Ascending aorta (tissue), 2 donors: ENCODE results near the gene PRKAB2. TPM values are rescaled to one million over a fixed set of nuclear protein-coding genes. Genes with fewer than 3 reads are reported as not detected.
"Not testable (repeated sequence)": the region's sequence is repeated elsewhere in the genome, so short reads cannot be mapped to it uniquely, and the experiment has no call there.

Source experiments
- DNase-seq, 2 donors: peaks; one replicate each; pipeline ENCODE4 v3.0.0-alpha.2; 2019; ENCODE audit warnings: low spot score in 2 of 2
- H3K27ac ChIP-seq, 2 donors: fragments of 200-600 bp; sonication (generic); one replicate each; pipeline ENCODE4 v1.5.1; 2016 to 2017; ENCODE audit warnings: mild to moderate bottlenecking in 1 of 2
- H3K27me3 ChIP-seq: fragments of 200-600 bp; sonication (generic); one replicate; pipeline ENCODE4 v1.5.1; 2017
- H3K36me3 ChIP-seq, 2 donors: fragments of 200-600 bp; sonication (generic); one replicate each; pipeline ENCODE4 v1.5.1; 2016
- H3K4me1 ChIP-seq, 2 donors: fragments of 200-600 bp; sonication (generic); one replicate each; pipeline ENCODE4 v1.5.1; 2016 to 2017; ENCODE audit warnings: mild to moderate bottlenecking in 1 of 2
- H3K4me3 ChIP-seq, 2 donors: fragments of 200-600 bp; sonication (generic); one replicate each; pipeline ENCODE4 v1.5.1; 2016 to 2017; ENCODE audit warnings: mild to moderate bottlenecking in 1 of 2
- H3K9me3 ChIP-seq, 2 donors: fragments of 200-600 bp; sonication (generic); one replicate each; pipeline ENCODE4 v1.5.1; 2016
- intact Hi-C: fragments of 100-400 bp; cut with DNase I; formaldehyde crosslinking; loops from one replicate; pipeline ENCODE4 v1.15.1; 2023
- total RNA-seq: library from RNA; depleted of rRNA; stranded (reverse); fragments of >200 nt; gene quantifications from one replicate; pipeline ENCODE4 v1.1.0, GENCODE V29; 2016
- TF ChIP-seq, protein P1 (sequence below), 3 experiments: fragments of 200-600 bp in 2 of 3; fragments of 450-650 bp in 1 of 3; sonication (generic) in 2 of 3; IDR thresholded peaks; one replicate each; pipeline ENCODE4 v1.5.1; 2016 to 2019; ENCODE audit warnings: antibody characterized with exemption in 3 of 3, mild to moderate bottlenecking in 1 of 3, moderate library complexity in 1 of 3

The PRKAB2 gene
- total RNA-seq, 1 donor from 2014 or later: 15.4 TPM

DNA sequence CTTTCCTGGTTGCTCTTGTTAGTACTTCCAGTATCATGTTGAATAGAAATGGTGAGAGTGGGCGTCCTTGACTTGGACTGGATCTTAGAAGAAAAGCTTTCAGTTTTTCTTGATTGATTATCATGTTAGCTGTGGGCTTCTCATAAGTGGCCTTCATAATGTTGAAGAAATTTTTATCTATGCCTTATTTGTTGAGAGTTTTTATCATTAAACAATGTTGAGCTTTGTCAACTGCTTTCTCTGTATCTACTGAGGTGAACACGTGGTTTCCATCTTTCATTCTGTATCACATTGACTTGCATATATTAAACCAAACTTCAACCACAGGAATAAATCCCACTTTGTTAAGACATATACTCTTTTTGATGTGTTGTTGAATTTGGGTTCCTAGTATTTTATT, 29.4 kb downstream of the PRKAB2 start:
- Histone ChIP-seq H3K27ac (no peak overlapping the region), H3K4me1 (no peaks in the 10 kb centered on the region), H3K4me3 (no peak overlapping the region), H3K9me3 (no peaks in the 10 kb centered on the region), H3K36me3 (no peaks in the 10 kb centered on the region), H3K27me3 (no peaks in the 10 kb centered on the region)
- TF ChIP-seq, protein P1, sequence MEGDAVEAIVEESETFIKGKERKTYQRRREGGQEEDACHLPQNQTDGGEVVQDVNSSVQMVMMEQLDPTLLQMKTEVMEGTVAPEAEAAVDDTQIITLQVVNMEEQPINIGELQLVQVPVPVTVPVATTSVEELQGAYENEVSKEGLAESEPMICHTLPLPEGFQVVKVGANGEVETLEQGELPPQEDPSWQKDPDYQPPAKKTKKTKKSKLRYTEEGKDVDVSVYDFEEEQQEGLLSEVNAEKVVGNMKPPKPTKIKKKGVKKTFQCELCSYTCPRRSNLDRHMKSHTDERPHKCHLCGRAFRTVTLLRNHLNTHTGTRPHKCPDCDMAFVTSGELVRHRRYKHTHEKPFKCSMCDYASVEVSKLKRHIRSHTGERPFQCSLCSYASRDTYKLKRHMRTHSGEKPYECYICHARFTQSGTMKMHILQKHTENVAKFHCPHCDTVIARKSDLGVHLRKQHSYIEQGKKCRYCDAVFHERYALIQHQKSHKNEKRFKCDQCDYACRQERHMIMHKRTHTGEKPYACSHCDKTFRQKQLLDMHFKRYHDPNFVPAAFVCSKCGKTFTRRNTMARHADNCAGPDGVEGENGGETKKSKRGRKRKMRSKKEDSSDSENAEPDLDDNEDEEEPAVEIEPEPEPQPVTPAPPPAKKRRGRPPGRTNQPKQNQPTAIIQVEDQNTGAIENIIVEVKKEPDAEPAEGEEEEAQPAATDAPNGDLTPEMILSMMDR (IDR thresholded peaks at IDR 0.05): no peak
- intact Hi-C loops: no loop called here
- DNase-seq: no peak

DNA sequence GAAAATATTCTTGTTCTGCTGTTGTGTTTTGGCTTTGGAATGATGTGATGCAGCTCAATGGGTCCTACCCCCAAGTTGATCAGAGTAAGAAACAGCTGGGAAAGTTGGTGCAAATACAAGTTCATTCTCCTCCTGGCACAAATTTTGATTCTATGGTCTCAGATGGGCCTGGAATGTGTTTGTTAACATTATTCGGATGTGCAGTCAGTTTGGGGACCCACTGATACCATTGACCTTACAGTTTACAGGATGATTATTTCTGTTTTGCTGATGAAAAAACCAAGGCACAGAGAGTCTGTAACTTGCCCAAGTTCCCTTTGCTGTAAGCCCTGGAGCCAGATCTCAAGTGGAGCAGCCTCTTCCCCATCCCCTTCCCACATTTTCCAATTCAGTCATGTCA, 41.5 kb downstream of the PRKAB2 start:
- H3K27ac ChIP-seq, intact Hi-C loops, H3K9me3 ChIP-seq, DNase-seq, H3K36me3 ChIP-seq, H3K4me3 ChIP-seq, H3K4me1 ChIP-seq, H3K27me3 ChIP-seq: not testable (repeated sequence)

DNA sequence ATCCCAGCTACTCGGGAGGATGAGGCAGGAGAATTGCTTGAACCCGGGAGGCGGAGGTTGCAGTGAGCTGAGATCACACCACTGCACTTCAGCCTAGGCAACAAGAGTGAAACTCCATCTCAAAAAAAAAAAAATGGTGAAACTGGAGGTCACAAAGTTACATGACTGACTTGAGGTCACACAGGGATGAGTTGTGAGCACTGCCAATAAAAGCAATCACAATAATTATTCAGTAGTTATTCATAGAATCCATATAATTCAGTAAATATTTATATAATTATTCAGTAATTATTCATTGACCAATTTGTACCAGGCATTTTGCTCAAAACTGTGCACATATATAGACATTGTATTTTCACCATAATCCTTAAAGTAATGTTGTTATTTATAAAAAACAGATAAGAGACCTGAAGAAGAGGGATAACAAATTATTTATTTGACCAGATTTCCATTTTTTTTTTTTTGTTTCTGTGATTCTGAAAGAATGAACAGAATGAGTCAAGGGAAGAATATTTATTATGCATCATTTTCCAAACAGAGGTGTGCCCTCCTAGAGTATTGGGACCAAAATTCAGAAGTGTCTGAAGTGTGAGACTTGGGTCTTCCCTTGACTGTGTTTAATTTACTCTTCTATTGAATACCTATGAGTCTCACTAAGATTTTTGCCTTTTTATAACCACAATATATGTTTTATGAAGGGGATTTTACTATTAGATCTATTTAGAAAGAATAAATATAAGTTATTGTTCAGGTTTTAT, 43.0 kb downstream of the PRKAB2 start:
- TF ChIP-seq, protein P1 (IDR thresholded peaks at IDR 0.05): no peak
- Histone ChIP-seq H3K36me3 (no peaks in the 10 kb centered on the region), H3K4me1 (no peaks in the 10 kb centered on the region)

DNA sequence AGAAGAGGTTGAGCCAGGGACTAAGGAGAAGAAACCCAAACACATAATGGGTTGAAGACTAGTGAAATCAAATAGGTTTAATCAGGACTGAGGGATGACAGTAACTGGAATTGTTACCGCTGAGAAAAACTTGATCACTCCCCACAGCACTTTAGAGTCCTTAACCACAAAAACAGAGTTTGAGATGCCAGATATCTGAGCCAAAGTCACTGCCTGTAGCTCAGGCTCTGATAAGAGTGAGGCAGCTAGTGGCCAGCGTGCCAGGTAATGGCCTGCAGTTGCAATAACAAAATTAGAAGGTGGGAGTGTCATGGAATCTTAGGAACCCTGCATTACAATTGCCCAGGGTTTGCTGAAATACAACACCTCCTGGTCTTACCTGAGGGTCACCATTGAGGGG, 48.0 kb downstream of the PRKAB2 start:
- Histone ChIP-seq H3K4me3 (no peak overlapping the region), H3K9me3 (no peaks in the 10 kb centered on the region), H3K36me3 (no peaks in the 10 kb centered on the region), H3K27ac (no peak overlapping the region), H3K27me3 (no peaks in the 10 kb centered on the region), H3K4me1 (no peaks in the 10 kb centered on the region)
- TF ChIP-seq, protein P1 (IDR thresholded peaks at IDR 0.05): no peak
- no peak for DNase-seq
- intact Hi-C loops: no loop called here

More for the DNA sequence above, 43.0 kb downstream of the PRKAB2 start:
- Histone ChIP-seq H3K27me3 (no peaks in the 10 kb centered on the region), H3K9me3 (no peaks in the 10 kb centered on the region), H3K4me3 (no peak overlapping the region), H3K27ac (no peak overlapping the region)
- DNase-seq: no peak
- intact Hi-C loops: no loop called here

DNA sequence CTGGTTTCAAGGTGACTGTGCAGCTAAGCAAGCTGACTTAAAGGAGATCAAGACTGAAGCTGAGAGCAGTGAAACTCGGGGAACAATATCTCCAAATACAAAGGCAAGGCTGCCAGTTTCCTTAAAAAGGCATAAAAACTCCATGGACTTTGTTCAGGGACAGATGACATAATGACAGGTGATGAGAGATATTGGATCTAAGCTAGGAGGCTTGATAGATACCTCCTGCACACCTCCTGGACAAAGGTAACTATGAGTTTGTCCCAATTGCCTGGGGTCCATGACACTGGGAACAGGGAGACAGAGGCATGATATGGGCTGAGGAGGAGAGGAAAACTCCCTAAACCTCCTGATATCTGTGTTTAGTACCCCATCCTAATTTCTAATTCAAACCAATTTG, 55.2 kb downstream of the PRKAB2 start:
- Histone ChIP-seq H3K27ac (no peak overlapping the region), H3K27me3 (no peaks in the 10 kb centered on the region), H3K36me3 (no peaks in the 10 kb centered on the region), H3K4me1 (no peaks in the 10 kb centered on the region), H3K4me3 (no peak overlapping the region), H3K9me3 (no peaks in the 10 kb centered on the region)
- intact Hi-C loops: no loop called here
- DNase-seq: no peak
- TF ChIP-seq, protein P1 (IDR thresholded peaks at IDR 0.05): no peak

DNA sequence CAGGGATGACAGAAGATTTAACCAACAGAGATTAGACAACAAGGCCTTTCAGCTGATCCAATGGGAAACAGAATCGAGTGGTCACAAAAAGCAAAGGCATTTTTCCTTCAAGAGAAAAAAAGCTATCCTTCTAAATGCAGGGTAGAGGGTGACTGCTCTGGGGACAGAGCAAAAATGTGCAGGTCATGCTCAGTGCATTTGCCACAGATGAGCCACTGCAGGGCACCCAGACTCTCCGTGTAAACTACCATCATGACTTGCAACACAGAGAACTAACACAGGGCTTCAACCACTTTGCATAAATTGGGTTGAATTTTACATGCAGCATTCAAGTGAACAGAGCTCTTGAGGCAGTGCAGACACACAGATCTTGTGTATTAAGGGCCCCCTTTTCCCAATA, 56.8 kb downstream of the PRKAB2 start:
- no peaks in the 10 kb centered on the region for H3K4me1 ChIP-seq
- intact Hi-C loops: no loop called here
- H3K9me3 ChIP-seq: no peaks in the 10 kb centered on the region
- H3K36me3 ChIP-seq: no peaks in the 10 kb centered on the region
- TF ChIP-seq, protein P1 (IDR thresholded peaks at IDR 0.05): no peak
- DNase-seq: no peak
- H3K27me3 ChIP-seq: no peaks in the 10 kb centered on the region
- H3K27ac ChIP-seq: no peak overlapping the region
- H3K4me3 ChIP-seq: no peak overlapping the region

DNA sequence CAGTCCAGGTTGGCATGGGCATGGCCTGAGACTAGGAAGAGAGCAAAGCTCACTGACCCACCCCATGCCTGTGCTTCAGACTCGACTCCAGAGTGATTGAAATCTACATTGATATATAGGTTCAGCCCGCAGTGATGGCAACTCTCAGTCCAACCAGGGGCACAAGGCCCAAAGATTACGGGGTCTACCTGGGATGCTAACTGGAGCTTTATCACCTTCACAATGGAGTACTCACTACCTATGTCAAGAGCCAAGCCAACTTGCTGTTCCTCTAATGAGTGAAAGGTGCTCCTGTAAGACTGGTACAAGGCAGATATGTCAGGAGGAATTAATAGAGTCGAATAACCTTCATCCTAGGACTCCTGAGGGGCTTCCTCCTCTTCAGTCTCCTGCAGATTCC, 57.2 kb downstream of the PRKAB2 start:
- H3K36me3 ChIP-seq, H3K4me1 ChIP-seq, DNase-seq, H3K4me3 ChIP-seq, H3K27ac ChIP-seq, intact Hi-C loops, H3K9me3 ChIP-seq, H3K27me3 ChIP-seq: not testable (repeated sequence)

DNA sequence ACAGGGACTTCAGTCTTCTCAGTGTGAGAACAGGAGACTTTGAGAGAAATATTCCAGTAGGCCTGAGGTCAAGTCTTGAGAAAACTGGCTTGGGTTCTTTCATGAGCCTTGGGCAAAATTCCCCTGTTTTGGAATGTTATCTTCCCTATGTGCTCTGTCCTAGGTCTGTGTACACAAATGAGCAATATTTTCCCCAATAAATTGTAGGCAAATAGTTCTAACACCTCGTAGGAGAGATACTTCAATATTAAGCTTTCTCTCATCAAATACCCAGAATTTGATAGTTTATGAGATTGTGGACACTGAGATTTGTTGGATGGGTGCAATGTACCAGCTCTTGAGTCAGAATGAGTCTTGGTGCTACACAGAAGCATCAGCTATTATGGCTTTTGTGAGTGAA, 57.9 kb downstream of the PRKAB2 start:
- DNase-seq, H3K27me3 ChIP-seq, intact Hi-C loops, H3K36me3 ChIP-seq, H3K4me3 ChIP-seq, H3K9me3 ChIP-seq, H3K27ac ChIP-seq, H3K4me1 ChIP-seq: not testable (repeated sequence)
